Fibroblast of skin of right biceps (primary cell): ENCODE data around the gene SRSF2.
"Not testable (repeated sequence)": the region's sequence is repeated elsewhere in the genome, so short reads cannot be mapped to it uniquely, and the experiment has no call there.

Experiments
- DNase-seq: peaks from one replicate; pipeline ENCODE4 v3.0.0-alpha.2; 2013

SRSF2 gene

DNA sequence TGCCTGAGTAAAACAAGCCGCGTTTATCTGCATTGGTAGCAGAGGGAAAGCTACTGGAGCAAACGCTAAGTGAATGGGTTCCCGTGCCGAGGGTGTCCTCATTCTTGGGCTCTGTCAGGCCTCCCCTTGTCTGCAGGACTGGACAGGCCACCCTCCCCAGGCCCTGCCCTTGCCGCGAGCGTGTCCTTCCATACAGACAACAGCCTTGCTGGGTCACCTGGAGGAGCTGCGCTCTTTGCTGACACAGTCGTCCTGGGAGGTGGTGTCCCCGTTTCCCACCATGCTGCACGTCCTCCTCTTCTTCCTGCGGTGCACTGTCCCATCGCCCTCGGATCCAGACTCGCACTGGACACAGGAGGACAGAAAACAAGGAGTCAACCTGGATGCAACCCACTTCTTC, 18.6 kb downstream of the SRSF2 start:
- DNase-seq = no peak

DNA sequence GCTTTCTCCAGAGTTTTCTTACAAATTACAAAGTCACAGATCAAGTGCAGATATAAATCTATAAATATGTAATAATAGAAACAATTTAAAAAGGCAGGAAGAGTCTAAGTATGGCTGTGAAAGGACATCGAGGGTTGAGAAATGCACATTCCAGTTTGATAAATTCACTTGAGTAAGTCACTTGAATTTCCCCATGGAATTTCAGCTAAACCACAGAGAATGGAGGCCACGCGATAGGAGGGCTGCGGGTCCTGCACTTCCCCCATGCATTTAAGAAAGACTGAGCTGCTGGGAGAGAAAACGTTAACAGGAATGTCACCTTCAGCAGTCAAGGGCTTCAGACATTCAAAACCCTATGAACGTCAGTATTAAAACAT, 20.3 kb downstream of the SRSF2 start:
- DNase-seq = peak; percentile 95

- DNase-seq = peak; percentile 98
These were observed 20.8 kb downstream of the SRSF2 start for GRCh38 chr17:76716146-76716838.

DNA sequence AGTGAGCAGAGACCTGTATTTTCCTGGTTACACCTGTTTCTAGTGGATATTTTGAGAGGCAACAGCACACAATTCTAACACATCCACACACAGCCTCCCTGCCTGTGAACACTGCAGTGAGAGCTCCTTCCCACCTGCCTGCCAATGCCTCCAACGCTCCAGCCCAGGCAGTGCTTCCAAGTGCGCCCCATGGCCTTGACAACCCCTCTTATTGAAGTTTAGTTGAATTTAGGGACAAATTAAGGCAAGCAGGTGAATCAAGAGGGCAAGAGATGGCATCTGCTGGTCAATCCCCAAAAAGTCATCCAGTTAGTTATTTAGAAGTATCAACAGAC, 21.7 kb downstream of the SRSF2 start:
- DNase-seq = no peak

GRCh38 chr17:76714822-76715495, 22.2 kb downstream of the SRSF2 start:
- peak; percentile 61 for DNase-seq

- no peak for DNase-seq
These were observed 22.8 kb downstream of the SRSF2 start for GRCh38 chr17:76714336-76714735.

GRCh38 chr17:76713765-76714164, 23.4 kb downstream of the SRSF2 start:
- no peak for DNase-seq

DNA sequence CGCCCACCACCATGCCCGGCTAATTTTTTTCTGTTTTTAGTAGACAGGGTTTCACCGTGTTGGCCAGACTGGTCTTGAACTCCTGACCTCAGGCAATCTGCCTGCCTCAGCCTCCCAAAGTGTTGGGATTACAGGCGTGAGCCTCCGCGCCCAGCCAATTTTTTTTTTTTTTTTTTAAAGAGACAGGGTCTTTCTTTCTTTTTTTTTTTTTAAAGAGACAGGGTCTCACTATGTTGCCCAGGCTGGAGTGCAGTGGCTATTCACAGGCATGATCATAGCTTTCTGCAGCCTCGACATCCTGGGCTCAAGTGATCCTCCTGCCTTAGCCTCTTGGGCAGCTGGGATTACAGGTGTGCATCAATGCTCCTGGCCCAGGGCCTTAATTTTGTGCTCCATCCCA, 24.8 kb downstream of the SRSF2 start:
- DNase-seq = not testable (repeated sequence)

- peak; percentile 77 for DNase-seq
These were observed 26.1 kb downstream of the SRSF2 start, which contains the start of gene MXRA7 for GRCh38 chr17:76710863-76711611. TSS of gene MXRA7 (minus strand) at chr17:76710965. CDS start at chr17:76710946, 19 bp downstream.

GRCh38 chr17:76709951-76710862, 26.9 kb downstream of the SRSF2 start:
- not testable (repeated sequence) for DNase-seq

DNA sequence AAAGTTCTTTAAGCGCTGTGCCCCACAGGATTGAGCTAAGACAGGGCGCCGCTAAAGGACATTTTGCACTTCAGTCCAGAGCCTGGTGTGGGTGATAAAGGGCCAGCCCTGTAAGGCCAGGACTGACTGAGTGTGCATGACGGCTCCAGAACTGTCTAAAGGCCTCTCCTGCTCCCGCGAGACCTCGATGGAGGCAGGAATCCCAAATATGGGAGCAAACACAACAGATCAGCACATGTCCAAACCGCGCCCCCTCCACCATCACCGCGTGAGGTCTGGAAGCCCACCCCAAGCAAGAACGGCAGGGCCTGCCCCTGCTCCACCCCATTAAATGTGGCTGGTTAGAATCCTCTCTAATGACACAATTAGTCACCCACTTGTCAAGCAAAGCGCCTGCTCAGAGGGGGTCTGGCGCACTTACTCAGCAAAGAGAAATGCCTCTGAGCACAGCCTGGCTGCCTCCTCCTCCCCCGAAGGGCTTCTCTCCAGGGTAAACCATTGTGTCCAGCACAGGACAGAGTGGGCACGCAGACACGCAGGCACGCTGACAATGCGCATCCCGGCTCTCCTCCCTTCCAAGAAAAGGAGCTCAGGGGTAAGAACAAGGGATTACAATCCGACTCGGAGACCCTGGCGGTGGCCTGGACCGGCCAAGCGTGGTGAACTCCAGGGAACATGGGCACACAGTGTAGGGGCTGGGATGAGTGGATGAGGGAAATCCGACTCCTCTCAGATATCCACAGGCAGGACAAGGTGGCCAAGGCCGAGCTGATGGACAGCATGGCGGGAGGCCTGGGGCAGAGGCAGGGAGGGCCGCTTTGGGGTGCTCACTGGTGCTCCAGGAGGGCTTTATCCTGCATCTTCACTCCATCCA, 27.8 kb downstream of the SRSF2 start:
- DNase-seq = peak; percentile 100

GRCh38 chr17:76707985-76708807, 28.9 kb downstream of the SRSF2 start:
- no peak for DNase-seq

- no peak for DNase-seq
These were observed 30.3 kb downstream of the SRSF2 start for GRCh38 chr17:76706817-76707216.

DNA sequence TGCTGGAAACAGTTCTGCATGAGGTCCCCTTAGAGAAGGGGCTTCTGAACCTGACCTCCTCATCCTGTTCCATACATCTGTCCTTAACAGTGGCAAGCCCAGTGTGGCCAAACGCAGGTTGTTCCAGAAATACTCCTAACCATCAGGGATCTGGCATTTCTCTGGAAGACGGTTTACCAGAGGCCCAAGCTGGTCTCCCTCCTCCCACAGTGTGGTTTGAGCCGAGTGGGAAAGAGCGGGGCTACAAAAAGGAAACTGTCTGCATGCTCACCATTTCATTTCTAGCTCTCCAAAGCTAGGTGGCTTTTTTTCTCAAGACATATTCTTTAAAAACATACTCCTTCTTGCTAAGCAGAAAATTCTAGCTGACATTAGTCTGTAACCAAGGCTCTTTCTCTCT, 32.3 kb downstream of the SRSF2 start:
- no peak for DNase-seq

GRCh38 chr17:76702941-76703637, 34.0 kb downstream of the SRSF2 start:
- no peak for DNase-seq

DNA sequence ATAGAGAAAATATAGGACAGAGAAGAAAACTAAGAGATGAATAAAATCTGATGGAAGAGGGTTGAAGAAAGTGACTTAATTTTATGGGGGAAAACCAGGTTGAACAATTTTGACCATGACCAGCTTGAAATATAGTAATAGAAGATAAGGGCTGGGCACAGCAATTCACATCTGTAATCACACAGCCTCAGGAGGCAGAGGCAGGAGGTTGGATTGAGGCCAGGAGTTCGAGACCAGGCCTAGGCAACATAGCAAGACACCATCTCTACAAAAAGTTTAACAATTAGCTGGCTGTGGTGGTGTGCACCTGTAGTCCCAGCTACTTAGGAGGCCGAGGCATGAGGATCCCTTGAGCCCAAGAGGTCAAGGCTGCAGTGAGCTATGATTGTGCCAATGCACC, 35.1 kb downstream of the SRSF2 start:
- DNase-seq = no peak

GRCh38 chr17:76701471-76701967, 35.6 kb downstream of the SRSF2 start:
- no peak for DNase-seq

DNA sequence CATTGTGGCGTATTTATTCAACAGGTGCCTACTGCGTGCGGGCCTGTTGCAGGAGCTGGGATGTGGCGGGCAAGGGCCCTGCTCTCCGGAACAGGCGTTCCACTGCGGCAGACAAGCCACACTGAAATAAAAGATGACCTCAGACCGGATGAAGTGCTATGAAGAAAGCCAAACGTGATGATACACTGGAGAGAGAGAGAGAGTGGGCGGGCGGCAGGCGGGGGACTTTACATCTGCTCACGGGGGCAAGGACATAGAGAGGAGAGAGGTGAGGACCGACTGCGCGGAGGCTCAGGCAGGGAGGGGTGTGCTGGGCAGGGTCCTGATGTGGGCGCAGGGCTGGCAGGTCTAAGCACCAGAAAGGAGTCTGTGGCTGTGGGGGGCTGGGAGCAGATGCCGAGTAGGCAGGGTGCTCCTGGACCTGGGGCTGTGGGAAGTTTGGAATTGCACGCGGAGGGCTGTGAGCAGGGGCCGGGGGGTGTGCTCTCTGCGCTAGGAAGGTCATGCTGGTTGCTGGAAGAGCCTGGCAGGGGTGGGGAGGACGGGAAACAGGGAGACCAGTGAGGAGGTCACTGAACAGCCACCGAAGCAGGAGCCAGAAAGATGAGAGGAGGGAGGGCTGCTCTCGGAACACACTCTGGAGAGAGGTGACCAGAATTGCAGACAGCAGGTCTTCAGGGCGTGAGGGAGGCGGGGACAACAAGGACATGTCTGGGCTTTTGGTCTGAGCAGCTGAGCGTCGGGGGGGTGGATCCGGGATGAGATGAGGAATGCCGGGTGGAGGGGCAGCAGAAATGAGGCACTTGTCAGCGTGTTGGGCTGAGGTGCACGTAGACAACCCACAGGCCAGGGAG, 36.3 kb downstream of the SRSF2 start:
- DNase-seq = peak; percentile 82

DNA sequence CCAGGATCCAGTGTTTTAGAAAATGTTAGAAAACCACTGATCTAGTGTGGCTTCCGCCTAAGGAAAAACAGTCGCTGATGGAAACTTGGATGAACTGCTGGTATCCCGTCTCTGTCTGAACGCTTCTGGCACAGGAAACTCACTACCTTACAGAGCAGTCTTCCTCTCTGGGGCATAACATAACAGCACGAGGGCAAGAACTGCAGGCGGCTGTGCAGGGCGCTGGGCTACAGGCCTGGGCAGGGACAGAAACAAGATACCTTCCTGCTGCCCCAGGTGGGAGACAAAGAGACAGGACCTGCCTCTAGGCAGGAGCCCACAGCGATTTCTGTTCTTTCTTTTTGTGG, 36.9 kb downstream of the SRSF2 start:
- DNase-seq = no peak
